ENCODE measurements around the gene PDE3A.
"Not testable (repeated sequence)": the region's sequence is repeated elsewhere in the genome, so short reads cannot be mapped to it uniquely, and the experiment has no call there.

Gene PDE3A

DNA sequence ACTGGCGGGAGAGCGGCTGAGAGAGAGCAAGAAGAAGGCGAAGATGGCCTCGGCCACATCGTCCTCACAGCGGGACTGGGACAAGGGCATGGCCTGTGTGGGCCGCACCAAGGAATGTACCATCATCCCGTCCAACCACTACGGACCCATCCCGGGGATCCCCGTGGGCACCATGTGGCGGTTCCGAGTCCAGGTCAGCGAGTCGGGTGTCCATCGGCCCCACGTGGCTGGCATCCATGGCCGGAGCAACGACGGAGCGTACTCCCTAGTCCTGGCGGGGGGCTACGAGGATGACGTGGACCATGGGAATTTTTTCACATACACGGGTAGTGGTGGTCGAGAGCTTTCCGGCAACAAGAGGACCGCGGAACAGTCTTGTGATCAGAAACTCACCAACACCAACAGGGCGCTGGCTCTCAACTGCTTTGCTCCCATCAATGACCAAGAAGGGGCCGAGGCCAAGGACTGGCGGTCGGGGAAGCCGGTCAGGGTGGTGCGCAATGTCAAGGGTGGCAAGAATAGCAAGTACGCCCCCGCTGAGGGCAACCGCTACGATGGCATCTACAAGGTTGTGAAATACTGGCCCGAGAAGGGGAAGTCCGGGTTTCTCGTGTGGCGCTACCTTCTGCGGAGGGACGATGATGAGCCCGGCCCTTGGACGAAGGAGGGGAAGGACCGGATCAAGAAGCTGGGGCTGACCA lies 183.6 kb downstream of the PDE3A start:
- DNase-seq (ENCODE audit: low spot score) = not testable (repeated sequence)

DNA sequence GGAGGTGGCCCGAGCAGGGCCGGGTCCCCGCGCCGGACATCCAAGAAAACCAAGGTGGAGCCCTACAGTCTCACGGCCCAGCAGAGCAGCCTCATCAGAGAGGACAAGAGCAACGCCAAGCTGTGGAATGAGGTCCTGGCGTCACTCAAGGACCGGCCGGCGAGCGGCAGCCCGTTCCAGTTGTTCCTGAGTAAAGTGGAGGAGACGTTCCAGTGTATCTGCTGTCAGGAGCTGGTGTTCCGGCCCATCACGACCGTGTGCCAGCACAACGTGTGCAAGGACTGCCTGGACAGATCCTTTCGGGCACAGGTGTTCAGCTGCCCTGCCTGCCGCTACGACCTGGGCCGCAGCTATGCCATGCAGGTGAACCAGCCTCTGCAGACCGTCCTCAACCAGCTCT lies 184.2 kb downstream of the PDE3A start:
- not testable (repeated sequence) for DNase-seq (ENCODE audit: low spot score)

DNA sequence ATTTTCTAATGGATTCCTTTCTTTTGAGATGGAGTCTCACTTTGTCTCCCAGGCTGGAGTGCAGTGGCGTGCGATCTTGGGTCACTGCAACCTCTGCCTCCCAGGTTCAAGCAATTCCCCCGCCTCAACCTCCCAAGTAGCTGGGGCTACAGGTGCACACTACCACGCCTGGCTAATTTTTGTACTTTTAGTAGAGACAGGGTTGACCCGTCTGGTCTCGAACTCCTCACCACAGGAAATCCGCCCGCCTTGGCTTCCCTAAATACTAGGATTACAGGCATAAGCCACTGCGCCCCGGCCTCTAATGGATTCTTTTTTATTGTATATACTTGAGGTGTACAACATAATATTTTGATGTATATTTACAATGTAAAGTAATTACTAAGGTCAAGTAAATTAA lies 186.7 kb downstream of the PDE3A start:
- DNase-seq (ENCODE audit: low spot score) = no peak

DNA sequence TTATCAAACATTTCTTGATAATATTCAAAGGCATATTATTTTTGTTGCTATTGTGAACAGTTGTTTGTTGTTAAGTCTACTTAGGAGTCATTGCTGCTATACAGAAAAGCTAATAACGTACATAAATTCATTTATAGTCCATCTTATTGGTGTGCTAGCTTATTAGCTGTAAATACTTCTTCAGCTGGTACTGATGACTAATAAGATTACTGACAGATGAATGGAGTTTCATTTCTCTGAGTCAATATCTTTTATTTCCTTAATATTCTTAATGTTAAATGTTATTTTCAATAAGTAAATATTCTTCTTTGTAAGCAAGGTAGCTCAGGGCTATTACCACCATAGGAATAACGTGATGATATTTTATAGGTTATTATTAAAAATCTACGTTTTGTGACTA lies 187.4 kb downstream of the PDE3A start:
- no peak for DNase-seq (ENCODE audit: low spot score)

DNA sequence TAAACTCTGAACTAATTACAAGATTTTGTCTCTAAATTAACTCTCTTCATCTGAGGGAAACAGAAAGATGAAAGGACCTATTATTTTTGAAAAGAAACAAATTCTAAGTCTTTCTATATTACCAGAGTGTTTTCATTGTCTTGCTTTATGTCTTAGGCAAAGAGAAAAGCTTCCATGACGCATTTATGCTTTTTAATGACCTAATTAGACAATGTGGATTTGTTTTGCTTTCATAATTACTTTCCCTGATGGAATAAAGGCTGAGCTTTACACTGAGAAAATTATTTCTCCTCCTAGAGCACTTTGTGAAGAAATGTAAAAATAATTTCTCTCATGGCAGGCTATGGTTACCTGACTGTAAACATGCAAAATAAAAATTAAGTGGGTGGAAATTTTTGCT lies 188.8 kb downstream of the PDE3A start:
- DNase-seq (ENCODE audit: low spot score) = no peak

DNA sequence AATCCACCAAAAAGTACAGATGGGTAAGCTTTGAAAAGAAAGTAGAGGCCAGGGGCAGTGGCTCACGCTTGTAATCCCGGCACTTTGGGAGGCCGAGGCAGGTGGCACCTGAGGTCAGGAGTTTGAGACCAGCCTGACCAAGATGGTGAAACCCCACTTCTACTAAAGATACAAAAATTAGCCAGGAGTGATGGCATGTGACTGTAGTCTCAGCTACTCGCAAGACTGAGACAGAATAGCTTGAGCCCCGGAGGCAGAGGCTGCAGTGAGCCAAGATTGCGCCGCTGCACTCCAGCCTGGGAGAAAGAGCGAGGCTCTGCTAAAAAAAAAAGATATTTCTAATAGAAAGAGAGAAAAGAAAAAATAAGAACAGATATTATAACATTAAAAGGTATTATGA lies 192.6 kb downstream of the PDE3A start:
- DNase-seq (ENCODE audit: low spot score) = no peak

DNA sequence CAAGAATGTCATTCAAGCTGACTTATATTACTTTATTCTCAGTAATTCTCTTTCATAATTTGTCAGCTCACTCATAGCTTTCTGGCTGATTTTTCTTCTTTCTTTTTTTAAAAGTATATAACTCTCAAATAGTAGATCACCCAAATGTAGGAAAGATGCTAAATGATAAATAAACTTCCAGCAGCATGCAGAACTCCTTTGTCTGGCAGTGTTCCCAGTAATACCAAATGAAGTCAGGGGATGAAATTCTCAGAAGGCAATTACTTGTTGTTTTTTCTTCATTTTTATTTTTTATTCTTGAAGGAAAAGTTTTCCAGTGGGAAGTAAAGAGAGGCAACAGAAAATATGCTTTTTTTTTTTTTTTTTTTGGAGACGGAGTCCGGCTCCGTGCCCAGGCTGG lies 193.5 kb downstream of the PDE3A start:
- DNase-seq (ENCODE audit: low spot score) = no peak

DNA sequence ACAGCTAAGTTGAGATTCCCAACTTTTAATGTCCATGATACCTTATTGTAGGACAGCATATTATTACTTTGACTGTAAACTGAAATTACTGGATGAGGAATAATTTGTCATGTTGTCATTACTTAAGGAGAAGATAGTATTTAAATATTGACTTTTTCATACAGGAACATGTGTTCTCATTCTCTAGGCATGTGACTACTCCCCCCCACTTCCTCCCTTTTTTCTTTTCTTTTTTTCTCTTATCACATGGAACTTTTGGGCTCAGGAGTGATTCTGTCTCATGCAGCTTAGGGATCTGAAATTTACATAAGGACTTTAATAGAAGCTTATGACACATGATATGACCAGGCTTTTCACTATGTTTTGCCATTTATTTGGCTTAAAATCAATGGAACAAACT lies 199.1 kb downstream of the PDE3A start:
- no peak for DNase-seq (ENCODE audit: low spot score)

DNA sequence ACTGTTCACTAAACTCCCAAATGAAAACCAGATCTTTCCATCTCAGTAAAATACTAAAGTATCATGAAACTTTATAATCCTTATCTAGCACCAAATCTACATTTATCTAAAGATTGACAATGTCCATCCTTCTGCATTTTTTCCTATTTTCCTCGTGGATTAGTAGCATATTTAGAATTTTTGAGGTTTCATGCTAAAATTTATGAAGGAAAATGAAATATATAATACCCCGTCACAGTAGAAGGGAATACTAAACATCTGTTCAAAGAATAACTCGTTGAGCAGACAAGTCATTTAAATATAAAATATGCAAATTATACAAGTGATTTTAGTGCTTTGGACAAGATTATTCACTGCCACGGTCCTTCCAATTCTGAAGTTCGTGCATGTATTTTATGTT lies 204.1 kb downstream of the PDE3A start:
- DNase-seq (ENCODE audit: low spot score) = no peak

DNA sequence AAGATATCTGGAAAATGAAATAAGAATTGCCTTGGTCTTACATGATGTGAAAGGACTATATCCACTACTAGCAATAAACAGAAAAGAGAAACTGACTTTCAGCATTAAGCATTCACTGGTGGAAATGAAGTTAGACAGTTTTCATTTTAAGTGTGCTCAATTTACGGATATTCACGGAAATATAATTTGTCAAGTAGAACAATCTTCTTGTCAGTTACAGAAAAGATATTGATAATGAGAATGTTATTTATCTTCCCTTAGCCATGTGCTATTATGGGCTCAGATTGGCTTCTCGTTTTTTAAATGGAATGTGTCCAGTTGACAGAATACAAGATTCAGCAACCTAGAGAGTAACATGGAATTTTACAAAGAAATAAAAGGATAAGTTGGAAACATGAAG lies 208.2 kb downstream of the PDE3A start:
- no peak for DNase-seq (ENCODE audit: low spot score)

DNA sequence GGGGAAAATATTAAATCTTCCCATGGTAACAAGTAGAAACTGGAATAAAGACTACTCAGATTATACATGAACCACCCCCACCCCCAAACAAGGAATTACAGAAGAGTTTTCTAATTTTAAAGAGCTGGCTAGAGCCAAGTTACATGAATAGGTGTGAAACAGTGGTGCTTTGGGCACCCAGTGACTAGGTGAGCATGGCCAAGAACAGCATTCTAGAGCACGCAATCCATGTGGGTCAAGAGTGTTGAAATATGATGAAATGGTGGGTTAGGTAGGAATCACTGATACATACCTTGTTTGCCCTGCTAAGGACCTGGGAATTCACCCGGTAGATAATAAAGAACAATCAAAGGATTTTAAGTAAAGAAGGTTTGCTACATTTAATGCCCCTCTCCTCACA lies 208.7 kb downstream of the PDE3A start:
- DNase-seq (ENCODE audit: low spot score) = no peak

DNA sequence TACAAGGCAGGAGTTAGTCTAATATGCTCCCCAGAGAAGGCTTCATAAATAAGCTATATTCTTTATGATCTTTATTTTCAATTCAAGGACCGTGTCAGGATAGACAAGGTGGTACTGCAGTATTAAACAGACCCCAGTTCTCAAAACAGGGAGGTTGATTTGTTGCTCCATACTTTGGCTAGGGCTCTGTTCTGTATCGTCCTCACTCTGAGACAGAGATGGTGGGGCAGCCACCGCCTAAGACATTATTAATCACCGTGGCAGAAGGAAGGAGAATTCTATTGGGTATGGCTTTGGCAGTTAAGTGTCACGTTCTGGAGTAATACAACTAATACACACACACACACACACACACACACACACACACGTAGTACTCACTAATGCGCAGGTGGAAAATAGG lies 209.8 kb downstream of the PDE3A start:
- DNase-seq (ENCODE audit: low spot score) = no peak

DNA sequence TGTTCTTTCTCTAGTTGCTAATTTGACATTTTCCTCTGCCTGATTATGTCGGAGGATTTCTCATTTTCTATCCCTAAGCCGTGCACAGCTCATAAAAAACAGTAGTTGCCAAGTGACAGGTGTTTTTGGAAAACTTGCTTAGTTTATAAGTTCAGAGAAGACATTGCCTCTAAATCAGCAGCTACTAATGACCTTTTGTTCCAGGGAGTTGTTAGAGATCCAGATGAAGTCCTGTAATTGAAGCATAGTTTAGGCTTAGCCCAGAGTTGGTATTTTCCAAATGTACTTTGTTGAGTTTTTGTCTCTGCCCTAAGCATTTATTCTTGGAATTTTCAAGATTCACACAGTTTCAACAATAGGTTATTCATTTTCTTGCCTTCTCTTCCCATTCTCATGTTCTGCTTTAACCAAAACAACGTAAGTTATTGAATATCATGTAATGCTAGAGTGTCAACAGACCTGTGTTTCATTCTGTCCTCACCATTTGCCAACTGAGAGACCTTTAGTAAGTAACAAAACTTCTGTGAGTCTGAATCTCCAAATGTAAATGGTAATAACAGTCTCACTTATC lies 216.8 kb downstream of the PDE3A start:
- no peak for DNase-seq (ENCODE audit: low spot score)

DNA sequence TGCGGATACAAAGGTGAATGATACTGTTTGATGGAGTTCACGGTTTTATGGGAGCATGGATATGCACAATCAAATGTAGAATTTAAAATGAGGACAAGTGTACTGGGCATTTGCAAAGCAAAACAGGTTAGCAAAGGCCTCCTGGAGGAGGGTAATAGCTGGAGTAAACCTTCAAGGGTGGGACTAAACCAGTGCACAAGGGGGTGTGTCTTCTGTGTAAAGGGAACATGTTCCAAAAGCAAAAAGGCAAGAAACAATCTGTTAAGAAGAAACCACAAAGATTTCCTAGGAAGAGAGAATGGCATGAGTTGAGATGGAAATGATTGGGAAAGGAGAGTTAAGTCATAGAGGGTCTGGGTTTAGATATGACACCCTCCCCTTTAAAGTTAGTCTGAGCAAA lies 217.6 kb downstream of the PDE3A start:
- DNase-seq (ENCODE audit: low spot score) = no peak

DNA sequence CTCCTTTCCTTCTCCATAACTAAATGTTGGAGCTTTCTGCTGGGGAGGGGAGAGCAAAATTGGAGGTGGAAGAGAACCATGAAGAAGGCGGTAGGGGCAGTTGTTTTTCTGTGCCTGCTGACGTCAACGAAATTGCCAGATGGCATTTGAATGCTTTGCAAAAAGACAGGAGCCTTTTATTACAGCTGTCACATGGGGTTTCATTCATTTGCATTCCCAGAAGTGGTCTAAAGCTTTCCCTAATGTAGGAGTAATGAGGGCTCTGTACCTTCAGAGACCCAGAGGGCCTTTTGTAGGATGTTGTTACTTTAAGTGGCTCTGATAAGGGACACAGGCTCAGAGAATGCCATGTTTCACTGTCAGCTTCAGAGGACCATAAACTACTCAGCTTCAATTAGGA lies 219.7 kb downstream of the PDE3A start:
- DNase-seq (ENCODE audit: low spot score) = no peak

DNA sequence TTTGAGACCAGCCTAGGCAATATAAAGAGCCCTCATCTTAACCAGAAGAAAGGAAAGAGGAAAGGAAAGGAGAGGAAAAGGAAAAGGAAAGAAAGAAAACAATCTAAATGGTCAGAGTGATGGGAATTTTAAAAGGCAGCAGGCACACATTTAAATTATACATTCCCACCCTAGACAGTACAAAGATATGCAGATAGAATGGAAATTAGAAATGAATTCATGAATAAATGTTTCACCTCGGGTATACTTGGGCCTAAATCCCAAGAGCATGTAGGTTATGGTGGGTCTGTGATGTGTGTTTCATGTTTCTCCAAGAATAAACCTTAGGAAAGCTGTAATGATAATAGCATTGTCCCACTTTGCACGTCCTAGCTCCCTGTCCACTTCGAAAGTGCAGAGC lies 222.2 kb downstream of the PDE3A start:
- DNase-seq (ENCODE audit: low spot score) = no peak

DNA sequence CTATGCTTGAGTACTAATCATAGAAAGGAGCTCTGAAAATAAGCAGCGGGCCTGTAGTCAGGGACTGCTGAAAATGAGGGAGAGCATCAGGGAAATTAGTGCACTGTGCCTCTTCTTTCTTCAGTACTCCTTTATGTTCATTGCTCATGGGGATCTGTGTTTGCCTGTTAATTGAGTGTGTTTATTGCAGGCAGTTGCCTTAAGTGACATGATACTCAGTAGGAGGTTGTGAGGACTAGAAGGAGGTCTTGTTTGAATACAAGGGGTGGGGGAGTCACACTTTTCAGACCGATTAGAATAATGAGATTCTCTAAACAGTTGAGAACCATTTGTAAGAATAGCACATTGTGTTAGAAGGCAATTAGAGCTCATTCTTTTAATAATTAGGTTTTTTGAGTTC lies 224.2 kb downstream of the PDE3A start:
- DNase-seq (ENCODE audit: low spot score) = no peak

DNA sequence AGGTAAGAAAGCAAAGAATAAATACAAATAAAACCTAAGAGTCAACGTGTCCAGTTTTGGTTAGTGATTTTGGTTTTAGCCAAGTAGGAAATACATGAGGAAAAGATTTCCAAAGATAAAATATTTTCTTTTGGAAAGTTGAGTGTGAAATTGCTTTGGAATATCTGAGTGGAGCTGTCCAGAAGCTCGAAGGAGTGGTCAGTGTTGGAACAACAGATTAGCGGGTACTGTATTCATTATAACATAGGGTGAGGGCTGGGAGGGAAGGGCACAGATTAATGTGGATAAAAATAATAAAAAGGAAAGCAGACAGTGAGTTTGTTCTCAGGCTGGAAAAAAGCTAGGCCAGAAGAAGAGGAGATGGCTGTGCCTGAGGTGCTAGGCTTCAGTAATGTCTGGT lies 225.3 kb downstream of the PDE3A start:
- DNase-seq (ENCODE audit: low spot score) = no peak

DNA sequence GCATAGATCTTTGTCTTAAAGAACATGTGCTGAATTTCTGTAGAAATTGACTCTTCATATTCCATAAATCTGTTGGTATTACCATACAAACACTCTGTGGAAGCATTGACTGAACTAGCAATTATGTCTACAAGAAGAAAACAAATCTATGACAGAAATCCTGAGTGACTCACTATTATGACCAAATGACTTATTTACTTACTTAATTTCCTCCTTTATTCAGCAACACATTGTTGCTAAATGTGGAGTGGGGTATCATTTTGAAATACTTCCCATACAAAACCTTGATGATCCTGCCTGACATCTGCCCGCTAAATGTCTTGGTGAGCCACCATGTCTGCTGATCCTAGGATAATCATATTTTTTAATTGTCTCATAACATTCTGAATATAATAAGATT lies 227.7 kb downstream of the PDE3A start:
- DNase-seq (ENCODE audit: low spot score) = no peak

DNA sequence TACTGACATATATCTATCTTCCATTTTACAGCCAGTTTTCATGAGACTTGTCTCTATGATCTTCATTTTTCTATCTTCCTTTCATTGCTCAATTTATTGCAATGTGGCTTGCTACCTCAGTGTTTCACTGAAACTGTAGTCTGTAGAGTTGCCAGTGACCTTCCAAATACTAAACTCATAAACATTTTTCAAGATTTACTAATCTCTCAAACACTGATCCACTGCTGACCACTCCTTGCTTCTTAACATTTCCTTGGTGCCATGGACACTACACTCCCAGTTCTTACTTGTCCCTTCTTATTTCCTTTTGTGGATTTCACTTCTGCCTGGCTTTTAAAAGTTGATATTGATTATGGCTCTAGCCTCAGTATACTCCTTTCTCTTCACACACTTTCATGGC lies 231.4 kb downstream of the PDE3A start:
- no peak for DNase-seq (ENCODE audit: low spot score)

DNA sequence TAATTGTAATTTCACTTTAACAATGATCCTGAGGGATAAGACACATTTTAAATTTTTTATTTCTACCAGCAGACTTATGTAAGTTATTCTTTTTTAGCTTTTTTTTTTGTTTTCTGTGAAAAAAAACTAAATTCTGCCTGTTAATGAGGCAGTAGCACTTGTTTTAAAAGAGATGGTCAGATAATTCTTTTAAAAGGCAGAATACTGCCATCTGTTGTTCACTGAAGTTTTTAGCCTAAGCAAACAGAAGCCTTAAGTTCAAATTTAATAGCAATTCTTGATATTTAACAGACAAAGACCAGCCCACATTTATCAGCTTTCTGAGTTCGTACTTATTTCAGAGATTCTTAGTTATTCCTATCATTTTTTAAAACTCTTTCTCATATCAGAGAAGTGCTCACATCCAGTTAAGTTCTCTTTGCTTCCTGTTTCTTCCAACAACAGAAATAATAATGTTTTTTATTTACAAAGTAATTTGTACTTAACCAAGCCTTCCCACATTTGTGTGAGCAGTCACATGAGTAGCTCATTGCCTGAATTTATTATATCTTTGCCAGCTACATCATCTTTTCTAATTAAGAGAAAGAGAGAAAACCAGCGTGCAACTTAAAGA lies 233.4 kb downstream of the PDE3A start:
- DNase-seq (ENCODE audit: low spot score) = peak; percentile 19

DNA sequence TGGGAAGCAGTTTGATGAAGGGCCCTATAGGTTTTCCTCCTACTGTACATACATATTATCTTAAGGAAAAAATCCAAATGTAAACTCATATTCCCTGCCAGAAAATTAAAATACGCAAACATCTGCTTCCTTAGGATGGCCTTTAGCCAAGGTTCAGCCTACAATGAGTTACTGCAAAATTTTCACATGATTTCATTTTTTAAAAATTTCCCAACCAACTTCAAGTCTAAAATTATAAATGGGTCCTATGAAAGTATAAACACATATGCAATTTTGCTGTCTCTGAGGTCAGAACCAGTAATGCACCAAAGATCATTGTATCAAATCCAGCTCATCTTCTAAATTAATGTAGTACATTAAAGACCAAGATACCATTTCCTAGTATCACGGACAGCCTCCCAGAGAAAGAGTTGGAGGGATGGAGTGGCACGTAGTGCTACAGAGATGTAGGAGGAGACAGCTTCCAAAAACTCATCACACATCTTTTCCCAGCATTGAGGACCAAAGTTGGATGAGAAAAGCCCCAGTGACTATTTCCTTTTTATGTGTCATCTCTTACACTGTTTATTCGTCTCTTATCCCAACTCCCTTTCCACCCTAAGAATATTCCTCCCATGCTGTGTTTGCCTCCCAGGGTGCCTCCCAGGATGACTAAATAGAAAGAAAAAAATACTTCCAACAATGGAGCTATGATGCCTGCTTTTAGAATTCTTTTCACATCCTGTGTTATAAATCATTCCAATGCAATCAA lies 234.5 kb downstream of the PDE3A start:
- DNase-seq (ENCODE audit: low spot score) = no peak

DNA sequence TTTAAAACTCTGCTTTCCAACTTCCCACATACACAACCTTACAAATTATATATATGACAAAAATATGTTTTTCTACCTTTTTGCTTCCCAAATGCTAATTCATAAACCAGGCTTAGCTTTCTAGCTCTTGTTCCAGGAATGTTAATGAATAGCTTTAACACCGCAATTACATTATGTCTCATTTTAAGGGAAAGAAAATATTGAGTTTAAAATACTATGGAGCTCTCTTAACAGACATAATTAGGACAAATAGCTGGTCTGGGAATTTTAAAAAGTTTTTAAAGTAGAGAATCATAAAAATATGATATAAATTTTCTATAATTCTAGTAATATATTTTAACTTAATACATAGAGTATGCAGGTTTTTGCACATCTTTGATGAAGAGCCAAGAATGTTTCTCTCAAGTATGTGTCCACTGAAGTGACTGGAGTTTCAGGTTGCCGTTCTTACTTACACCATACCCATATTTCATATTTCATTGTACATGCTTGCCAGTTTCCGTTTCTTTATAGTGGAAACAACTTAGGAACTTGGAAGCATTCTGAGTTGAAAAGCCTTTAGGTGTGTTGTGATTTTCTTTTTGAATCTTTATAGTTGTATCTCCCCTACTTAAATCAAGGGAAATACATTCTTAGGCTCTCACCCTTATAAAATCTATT lies 236.2 kb downstream of the PDE3A start:
- DNase-seq (ENCODE audit: low spot score) = no peak

Measured in HuH-7 (cell line).